Measurements from ENCODE around the gene KRT1. TPM values are rescaled to one million over a fixed set of nuclear protein-coding genes. Genes with fewer than 3 reads are reported as not detected.

KRT1 gene
- polyA plus RNA-seq, 2 of the 4 experiments (the other 2 are of a cell fraction): not detected

DNA sequence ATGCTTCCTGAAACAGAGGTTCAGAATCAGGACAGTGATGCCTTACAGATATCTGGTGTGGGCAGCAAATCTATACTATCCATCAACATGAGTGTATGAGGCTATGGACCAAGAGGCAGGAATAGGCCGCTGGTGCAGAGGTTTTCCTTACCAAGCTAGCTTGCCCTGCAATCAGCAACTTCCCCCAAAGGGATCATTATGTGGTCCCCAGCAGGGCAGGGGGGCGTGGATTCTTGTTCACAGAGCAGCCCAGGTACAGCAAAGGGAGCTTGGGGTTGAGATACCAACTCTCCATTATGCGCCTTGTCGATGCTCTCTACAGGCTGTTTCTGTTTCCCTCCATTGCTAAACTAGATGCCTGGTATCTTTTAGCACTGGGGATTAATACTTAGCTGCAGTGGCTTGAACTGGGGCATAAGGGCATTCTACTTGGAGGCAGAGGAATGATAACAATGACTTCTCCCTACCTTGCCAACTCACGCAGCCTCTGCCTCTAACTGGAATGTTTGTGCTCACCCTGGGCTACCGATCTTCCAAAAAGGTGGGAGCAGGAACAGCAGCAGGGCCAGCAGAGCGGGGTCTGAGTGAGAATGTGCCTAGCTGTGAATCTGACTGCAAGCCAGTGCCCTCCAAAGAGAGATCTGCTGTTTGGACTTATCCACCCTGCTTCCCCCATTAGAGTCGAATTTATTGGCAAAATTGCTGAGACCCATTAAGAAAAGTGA is 10.3 kb upstream of the KRT1 start:
- DNase-seq (ENCODE audit: low read depth in 1 of 2, low spot score in 1 of 2): no peak
- H3K4me1 ChIP-seq: no peaks in the 10 kb centered on the region
- no peaks in the 10 kb centered on the region for H3K9me3 ChIP-seq
- no peak for ATAC-seq
- 70% methylated on average over 8 of the region's 8 CpGs for WGBS (ENCODE audit: missing lambda C conversion rate)
- no peak overlapping the region for H3K27ac ChIP-seq
- no peak overlapping the region for H3K4me2 ChIP-seq
- CTCF ChIA-PET: interaction anchor here (0.6 to 1.6 kb wide), 4 partner anchors 143 to 180 kb away, joined by 3 to 9 read pairs (median 3); no protein-coding TSS in a partner anchor
- POLR2A ChIA-PET: no interaction called here
- FAIRE-seq: no peak
- TF ChIP-seq, protein P1, sequence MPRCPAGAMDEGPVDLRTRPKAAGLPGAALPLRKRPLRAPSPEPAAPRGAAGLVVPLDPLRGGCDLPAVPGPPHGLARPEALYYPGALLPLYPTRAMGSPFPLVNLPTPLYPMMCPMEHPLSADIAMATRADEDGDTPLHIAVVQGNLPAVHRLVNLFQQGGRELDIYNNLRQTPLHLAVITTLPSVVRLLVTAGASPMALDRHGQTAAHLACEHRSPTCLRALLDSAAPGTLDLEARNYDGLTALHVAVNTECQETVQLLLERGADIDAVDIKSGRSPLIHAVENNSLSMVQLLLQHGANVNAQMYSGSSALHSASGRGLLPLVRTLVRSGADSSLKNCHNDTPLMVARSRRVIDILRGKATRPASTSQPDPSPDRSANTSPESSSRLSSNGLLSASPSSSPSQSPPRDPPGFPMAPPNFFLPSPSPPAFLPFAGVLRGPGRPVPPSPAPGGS (IDR thresholded peaks at IDR 0.05): no peak
- H3K4me3 ChIP-seq: no peak overlapping the region

DNA sequence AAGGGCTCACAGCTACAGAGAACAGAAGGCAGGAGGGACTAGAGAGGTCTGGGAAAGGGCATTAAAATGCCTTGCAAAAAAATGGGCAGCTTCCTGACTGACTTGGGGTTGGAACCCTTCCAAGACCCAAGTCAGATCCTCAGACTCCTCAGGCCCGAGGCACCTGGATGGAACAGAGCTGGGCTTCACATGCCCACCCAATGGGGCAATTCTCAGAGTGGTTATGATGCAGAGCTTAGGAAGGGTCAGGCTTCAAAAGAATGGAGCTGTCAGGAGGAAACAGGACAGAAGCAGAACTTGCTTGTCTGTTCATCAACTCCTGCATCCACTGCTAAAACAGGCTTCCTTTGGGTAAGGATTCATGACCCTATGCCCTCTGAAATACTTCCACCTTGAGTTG is 9.7 kb upstream of the KRT1 start:
- TF ChIP-seq CHD2 (IDR thresholded peaks at IDR 0.05; ENCODE audit: low read length, partially characterized antibody): no peak
- TF ChIP-seq HDAC2 (IDR thresholded peaks at IDR 0.05): no peak
- TF ChIP-seq, protein P1 (IDR thresholded peaks at IDR 0.05): no peak
- TF ChIP-seq RCOR1 (IDR thresholded peaks at IDR 0.05; ENCODE audit: low read depth, low read length): no peak
- no peak for TF ChIP-seq RAD21 (conservative IDR thresholded peaks at IDR 0.05 in 1 of 2, IDR thresholded peaks at IDR 0.05 in 1 of 2)
- TF ChIP-seq PHF8 (IDR thresholded peaks at IDR 0.05; ENCODE audit: borderline replicate concordance, low read depth): no peak
- Histone ChIP-seq H3K4me3 (no peak overlapping the region), H3K9me3 (no peaks in the 10 kb centered on the region), H3K4me2 (no peak overlapping the region), H3K27ac (no peak overlapping the region), H3K4me1 (no peaks in the 10 kb centered on the region)
- ChIA-PET POLR2A (no interaction called here), CTCF (interaction anchor here (0.9 to 1.6 kb wide), 3 partner anchors 143 to 179 kb away, joined by 3 to 9 read pairs (median 3); no protein-coding TSS in a partner anchor)
- DNase-seq (ENCODE audit: low read depth in 1 of 2, low spot score in 1 of 2) (no peak), FAIRE-seq (no peak), ATAC-seq (no peak)
- WGBS (ENCODE audit: missing lambda C conversion rate): 14% methylated on average over 1 of the region's 1 CpG

DNA sequence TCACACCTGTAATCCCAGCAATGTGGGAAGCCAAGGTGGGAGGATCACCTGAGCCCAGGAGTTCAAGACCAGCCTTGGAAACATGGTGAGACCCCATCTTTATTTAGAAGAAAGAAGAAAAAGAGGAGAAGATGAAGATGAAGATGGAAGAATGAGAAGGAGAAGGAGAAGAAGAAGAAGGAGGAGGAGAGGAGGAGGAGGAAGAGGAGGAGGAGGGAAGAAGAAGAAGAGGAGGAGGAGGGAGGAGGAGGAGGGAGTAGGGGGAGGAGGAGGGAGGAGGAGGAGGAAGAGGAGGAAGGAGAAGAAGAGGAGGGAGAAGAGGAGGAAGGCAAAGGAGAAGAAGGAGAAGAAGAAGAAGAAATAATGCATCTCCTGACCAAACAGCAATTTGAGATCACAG is 9.0 kb upstream of the KRT1 start:
- CTCF ChIA-PET: interaction anchor here (1.6 kb wide), 1 partner anchor 180 kb away, joined by 3 read pairs; no protein-coding TSS in a partner anchor
- Histone ChIP-seq H3K9me3 (no peaks in the 10 kb centered on the region), H3K27ac (no peak overlapping the region), H3K4me1 (no peaks in the 10 kb centered on the region), H3K4me3 (no peak overlapping the region), H3K4me2 (no peak overlapping the region)
- POLR2A ChIA-PET: no interaction called here
- FAIRE-seq (no peak), ATAC-seq (no peak), DNase-seq (ENCODE audit: low read depth in 1 of 2, low spot score in 1 of 2) (no peak)
- TF ChIP-seq ZNF302 (CRISPR knock-in tag; IDR thresholded peaks at IDR 0.05) (no peak), ZFP36 (IDR thresholded peaks at IDR 0.05; ENCODE audit: borderline replicate concordance, partially characterized antibody) (no peak), CEBPB (IDR thresholded peaks at IDR 0.05) (no peak), EHF (CRISPR knock-in tag; IDR thresholded peaks at IDR 0.05) (no peak), JUNB (IDR thresholded peaks at IDR 0.05) (no peak), NPAS2 (CRISPR knock-in tag; IDR thresholded peaks at IDR 0.05; ENCODE audit: borderline replicate concordance) (no peak)
- TF ChIP-seq, protein P2, sequence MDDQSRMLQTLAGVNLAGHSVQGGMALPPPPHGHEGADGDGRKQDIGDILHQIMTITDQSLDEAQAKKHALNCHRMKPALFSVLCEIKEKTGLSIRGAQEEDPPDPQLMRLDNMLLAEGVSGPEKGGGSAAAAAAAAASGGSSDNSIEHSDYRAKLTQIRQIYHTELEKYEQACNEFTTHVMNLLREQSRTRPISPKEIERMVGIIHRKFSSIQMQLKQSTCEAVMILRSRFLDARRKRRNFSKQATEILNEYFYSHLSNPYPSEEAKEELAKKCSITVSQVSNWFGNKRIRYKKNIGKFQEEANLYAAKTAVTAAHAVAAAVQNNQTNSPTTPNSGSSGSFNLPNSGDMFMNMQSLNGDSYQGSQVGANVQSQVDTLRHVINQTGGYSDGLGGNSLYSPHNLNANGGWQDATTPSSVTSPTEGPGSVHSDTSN (IDR thresholded peaks at IDR 0.05): no peak
- TF ChIP-seq, protein P3, sequence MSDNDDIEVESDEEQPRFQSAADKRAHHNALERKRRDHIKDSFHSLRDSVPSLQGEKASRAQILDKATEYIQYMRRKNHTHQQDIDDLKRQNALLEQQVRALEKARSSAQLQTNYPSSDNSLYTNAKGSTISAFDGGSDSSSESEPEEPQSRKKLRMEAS (IDR thresholded peaks at IDR 0.05): no peak

DNA sequence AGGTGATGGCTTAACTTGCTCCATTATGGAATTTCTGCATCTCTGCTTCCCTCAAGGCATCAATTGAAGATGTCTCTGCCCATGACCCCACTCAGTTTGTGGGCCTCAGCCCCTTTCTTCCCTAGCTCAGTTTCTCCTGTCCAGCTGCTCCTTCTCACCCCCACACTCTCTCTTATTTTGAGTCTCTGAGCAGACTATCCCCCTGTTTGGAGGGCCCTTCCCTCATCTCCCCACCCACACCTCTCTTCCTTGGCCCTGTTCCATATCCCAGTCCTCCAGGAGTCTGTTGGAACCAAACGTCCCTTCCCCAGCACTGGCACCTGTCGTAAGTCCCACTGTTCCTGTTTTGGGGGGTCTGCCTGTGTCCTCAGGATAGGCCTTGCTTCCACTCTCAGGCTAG is 8.3 kb upstream of the KRT1 start:
- no peak for DNase-seq (ENCODE audit: low read depth in 1 of 2, low spot score in 1 of 2)
- WGBS (ENCODE audit: missing lambda C conversion rate): 62% methylated on average over 2 of the region's 2 CpGs
- CTCF ChIA-PET: interaction anchor here (0.6 to 1.5 kb wide), 4 partner anchors 24 to 466 kb away, joined by 3 to 6 read pairs (median 3); no protein-coding TSS in a partner anchor
- TF ChIP-seq HOXB5 (CRISPR knock-in tag; IDR thresholded peaks at IDR 0.05) (no peak), BHLHE40 (IDR thresholded peaks at IDR 0.05; ENCODE audit: low read depth, low read length) (no peak), TP53 (CRISPR knock-in tag; IDR thresholded peaks at IDR 0.05) (no peak), JUN (IDR thresholded peaks at IDR 0.05) (no peak), ZSCAN20 (CRISPR knock-in tag; IDR thresholded peaks at IDR 0.05) (no peak), KDM1A (IDR thresholded peaks at IDR 0.05; ENCODE audit: low read depth) (no peak), JUNB (IDR thresholded peaks at IDR 0.05) (no peak), PHF8 (IDR thresholded peaks at IDR 0.05; ENCODE audit: borderline replicate concordance, low read depth) (no peak)
- TF ChIP-seq, protein P1 (IDR thresholded peaks at IDR 0.05): no peak
- TF ChIP-seq, protein P4, sequence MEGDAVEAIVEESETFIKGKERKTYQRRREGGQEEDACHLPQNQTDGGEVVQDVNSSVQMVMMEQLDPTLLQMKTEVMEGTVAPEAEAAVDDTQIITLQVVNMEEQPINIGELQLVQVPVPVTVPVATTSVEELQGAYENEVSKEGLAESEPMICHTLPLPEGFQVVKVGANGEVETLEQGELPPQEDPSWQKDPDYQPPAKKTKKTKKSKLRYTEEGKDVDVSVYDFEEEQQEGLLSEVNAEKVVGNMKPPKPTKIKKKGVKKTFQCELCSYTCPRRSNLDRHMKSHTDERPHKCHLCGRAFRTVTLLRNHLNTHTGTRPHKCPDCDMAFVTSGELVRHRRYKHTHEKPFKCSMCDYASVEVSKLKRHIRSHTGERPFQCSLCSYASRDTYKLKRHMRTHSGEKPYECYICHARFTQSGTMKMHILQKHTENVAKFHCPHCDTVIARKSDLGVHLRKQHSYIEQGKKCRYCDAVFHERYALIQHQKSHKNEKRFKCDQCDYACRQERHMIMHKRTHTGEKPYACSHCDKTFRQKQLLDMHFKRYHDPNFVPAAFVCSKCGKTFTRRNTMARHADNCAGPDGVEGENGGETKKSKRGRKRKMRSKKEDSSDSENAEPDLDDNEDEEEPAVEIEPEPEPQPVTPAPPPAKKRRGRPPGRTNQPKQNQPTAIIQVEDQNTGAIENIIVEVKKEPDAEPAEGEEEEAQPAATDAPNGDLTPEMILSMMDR (IDR thresholded peaks at IDR 0.05): no peak
- TF ChIP-seq, protein P2 (IDR thresholded peaks at IDR 0.05): no peak

More for the DNA sequence above, 8.3 kb upstream of the KRT1 start:
- H3K4me1 ChIP-seq: no peaks in the 10 kb centered on the region
- no peak overlapping the region for H3K4me2 ChIP-seq
- no peaks in the 10 kb centered on the region for H3K9me3 ChIP-seq
- no peak for ATAC-seq
- POLR2A ChIA-PET: no interaction called here
- no peak overlapping the region for H3K27ac ChIP-seq
- H3K4me3 ChIP-seq: no peak overlapping the region
- no peak for FAIRE-seq
